NCI-H146 treated with DMSO at 0.1 percent for 48 hours (cell line): Measurements from ENCODE around the gene PDE6C.
A peak's percentile ranks its signal among the peaks of the same experiment; 100 is the strongest.

ENCODE experiments used
- DNase-seq: peaks from one replicate; lab custom pipeline; 2025; ENCODE audit not compliant: unreplicated experiment; lab: John Stamatoyannopoulos, UW

Gene PDE6C

GRCh38 chr10:93701866-93702209, 89.5 kb downstream of the PDE6C start:
- DNase-seq, result peak; percentile 60

DNA sequence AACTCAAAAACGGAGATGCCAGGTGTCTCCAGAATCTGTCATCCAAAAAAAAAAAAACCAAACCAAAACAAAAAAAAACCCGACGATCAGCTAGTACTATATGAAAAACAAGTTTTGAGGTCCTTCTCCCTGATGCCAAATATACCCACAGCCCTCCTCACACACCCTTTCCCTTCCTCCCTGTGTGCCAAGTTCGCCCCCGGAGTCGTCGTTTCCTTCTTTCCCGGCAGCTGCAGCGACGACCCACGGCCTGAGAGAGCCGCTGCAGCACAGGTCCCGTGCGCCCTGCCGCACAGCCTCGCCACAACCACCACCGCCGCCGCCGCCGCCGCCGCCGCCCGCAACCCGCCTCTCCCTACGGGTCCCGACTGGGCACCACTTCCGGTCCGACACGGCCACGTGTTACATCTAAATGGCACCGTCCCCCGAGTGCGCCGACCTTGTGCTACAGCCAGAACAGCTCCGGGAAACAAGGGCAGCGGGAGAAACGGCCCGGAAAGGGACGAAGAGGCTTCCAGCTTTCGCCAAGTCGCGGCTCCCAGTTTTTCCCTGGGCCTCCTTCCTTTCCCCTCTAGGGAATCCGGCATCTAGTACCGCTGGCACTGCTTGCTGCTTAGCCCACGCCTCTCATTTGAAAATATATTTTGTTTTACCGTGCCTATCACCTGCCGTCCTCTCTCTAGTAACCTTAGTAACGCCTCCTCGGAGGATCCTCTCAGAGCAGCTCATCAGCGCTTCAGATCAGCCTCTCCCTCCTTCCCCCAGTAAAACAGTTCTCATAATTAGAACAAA, 90.1 kb downstream of the PDE6C start, which contains the start of gene FRA10AC1:
Gene FRA10AC1, minus strand, starts transcription at position 383 of the 792 bp plus-strand sequence. CDS start 2,486 bp downstream, outside the sequence.
- peak; percentile 90 for DNase-seq

DNA sequence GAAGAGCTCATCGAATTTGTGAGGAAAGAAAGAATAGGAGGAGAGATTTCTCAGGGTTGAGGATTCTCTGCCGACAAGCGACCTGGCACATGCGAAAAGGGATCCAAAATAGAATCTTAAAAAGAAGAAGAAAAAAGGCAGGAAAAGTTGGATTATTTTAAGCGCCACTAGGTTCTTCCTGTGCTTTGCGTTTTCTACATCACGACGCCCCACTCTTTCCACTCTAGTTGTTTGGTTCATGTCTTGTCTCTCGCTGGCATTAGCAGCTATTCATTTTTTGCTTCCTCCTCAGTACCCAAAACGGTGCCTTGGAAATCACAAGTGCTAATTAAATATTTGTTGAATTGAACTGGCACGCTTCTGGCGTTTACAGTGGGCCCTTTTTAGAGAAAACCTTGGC, 90.7 kb downstream of the PDE6C start:
- peak; percentile 62 for DNase-seq

- DNase-seq, result no peak
These were observed 91.5 kb downstream of the PDE6C start for GRCh38 chr10:93703841-93704240.

GRCh38 chr10:93704451-93704850, 92.1 kb downstream of the PDE6C start:
- no peak for DNase-seq

DNA sequence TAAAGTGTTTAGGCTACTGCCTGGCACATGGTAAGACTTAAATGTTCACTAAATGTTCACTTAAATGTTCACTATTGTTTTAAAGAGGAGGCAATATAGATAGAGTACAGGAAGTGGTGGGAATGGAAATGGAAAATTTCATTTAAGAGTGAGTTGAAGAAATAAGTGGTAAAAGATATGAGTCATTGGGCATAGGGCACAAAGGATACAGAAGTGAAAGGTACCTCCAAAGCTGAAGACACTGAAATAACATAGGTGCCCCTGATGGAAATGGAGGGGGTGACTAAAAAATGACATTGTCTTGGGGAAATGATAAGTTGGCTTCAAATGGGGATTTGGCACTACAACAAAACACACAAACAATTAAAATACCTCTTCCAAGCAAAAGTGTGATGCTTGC, 95.3 kb downstream of the PDE6C start:
- DNase-seq, result no peak

GRCh38 chr10:93710333-93710909, 98.1 kb downstream of the PDE6C start:
- no peak for DNase-seq

DNA sequence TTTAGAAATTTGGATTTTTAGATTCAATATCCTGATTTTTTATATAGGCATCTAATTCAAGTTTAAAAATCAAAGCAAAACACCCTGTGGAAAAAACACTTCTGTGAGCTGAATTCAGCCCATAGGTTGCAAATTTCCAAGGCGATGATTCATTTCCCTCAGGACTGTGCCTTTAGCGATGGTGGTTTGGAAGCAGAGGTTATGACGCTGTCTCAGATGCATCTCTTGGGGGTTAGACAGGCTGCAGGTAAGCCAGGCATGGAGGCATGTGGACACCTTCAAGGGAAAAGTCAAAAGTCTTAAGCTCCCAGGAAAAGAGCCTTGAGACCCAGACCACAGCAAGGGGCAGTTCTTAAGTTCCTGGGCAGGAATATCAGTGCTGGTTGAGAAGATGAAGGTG, 99.6 kb downstream of the PDE6C start:
- DNase-seq, result no peak

- DNase-seq, result no peak
These were observed 100.3 kb downstream of the PDE6C start for GRCh38 chr10:93712593-93712992.

DNA sequence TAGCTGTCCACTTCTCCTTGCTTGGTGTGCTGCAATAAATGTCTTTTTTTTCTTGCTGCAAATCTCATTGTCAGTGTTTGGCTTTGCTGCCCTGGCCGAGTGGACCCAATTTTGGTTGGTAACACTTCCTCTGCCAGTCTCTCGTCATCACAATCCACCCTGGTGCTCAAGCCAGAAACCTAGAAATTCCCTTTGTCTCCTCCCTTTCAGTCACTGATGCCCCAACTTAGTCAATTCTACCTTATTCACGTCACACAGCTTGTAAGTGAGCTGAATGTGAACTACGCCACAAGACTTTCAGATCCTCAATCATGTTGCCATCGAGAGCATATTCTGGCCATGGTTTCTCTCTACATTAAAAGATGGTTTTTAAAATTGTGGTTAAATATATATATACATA, 103.0 kb downstream of the PDE6C start:
- no peak for DNase-seq
